Activated T-cell treated with anti-CD3 and anti-CD28 coated beads for 24 hours (primary cell): ENCODE data around the gene KDM4C.

Experiments
- DNase-seq: peaks from one replicate; pipeline ENCODE4 v3.0.0-alpha.2; 2020; ENCODE audit warnings: low read depth

KDM4C gene

DNA sequence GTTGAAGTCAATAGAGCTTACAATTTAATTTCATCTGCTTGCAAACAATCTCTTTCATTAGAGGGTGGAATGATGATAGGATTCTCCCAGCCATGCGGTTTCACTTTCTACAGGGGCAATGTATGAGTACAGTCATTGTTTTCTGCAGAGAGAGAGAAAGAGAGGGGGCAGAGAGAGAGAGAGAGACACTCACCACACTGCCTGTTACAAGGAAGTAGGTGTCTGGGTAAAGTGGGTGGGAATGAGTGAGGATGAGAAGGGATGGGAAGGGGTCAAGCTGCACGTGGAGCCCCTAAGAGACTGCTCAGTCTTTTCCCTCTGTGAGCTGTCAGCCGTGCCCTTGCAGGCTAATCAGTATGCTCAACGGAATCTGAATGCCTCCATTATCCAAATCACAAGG, 454.3 kb downstream of the KDM4C start:
- no peak for DNase-seq

DNA sequence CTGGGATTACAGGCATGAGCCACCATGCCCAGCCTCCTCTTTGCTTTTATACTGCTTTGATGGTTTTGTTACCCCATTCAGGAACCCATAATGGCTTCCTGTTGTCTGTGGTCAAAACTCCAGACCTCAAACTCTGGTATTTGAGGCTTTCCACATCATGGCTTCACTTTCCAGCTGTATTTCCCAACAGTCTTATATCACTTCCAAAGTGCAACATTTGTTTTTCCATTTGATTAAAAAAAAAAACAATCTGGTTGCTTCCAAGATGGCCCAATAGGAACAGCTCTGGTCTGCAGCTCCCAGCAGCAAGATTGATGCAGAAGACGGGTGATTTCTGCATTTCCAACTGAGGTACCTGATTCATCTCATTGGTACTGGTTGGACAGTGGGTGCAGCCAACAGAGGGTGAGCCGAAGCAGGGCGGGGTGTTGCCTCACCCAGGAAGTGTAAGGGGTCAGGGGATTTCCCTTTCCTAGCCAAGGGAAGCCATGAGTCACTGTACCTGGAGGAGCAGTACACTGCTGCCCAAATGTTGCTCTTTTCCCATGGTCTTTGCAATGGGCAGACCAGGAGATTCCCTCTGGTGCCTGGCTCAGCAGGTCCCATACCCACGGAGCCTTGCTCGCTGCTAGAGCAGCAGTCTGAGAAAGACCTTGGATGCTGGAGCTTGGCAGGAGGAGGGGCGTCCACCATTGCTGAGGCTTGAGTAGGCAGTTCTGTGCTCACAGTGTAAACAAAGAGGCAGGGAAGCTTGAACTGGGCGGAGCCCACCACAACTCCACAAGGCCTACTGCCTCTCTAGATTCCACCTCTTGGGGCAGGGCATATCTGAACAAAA, 458.4 kb downstream of the KDM4C start:
- peak; percentile 11 for DNase-seq

DNA sequence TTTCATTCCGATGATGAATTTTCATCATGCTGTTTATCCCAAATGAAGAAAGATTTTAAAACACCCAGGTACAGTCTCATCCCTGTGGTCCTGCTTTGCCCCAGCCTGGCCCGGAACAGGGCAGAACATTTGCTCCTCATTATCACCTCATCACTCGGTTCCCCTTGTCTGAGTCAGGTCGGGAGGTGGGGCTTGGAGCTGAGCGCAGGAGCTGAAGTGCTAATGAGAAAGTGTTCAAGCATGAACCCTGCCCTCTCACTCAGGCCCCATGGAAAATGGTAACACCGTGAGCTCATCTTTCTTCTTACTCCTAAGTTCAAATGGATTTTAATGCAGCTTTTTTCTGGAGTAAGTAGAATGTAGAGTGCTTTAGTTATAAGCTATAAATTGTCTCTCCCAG, 466.2 kb downstream of the KDM4C start:
- DNase-seq: no peak
